Measurements from ENCODE around the gene OTX1. TPM values are rescaled to one million over a fixed set of nuclear protein-coding genes. Genes with fewer than 3 reads are reported as not detected.

OTX1 gene
- total RNA-seq, 2 experiments from 2014 or later = 1.0 to 2.9 TPM

- no peak overlapping the region for H2AFZ ChIP-seq (ENCODE audit: low read length)
- BruUV-seq (replicated peaks) = no TSS peak
- no peak for TF ChIP-seq EZH2phosphoT487 (IDR thresholded peaks at IDR 0.05; ENCODE audit: borderline replicate concordance, low read depth, low read length)
- TF ChIP-seq CTCF (conservative IDR thresholded peaks at IDR 0.05; ENCODE audit: low read length) = no peak
- no peaks in the 10 kb centered on the region for H3K9me3 ChIP-seq (ENCODE audit: low read length)
- no peaks in the 10 kb centered on the region for H3K9me2 ChIP-seq (ENCODE audit: insufficient read depth, low read length)
- H3K36me3 ChIP-seq (ENCODE audit: insufficient read depth, low read length) = no peaks in the 10 kb centered on the region
- H3K4me2 ChIP-seq (ENCODE audit: low read length) = no peak overlapping the region
- DNase-seq (ENCODE audit: low spot score) = no peak
- POLR2A ChIA-PET = no interaction called here
- H3K4me1 ChIP-seq (ENCODE audit: insufficient read depth, low read length, poor library complexity, severe bottlenecking) = no peaks in the 10 kb centered on the region
- H4K20me1 ChIP-seq (ENCODE audit: insufficient read depth, low read length) = no peaks in the 10 kb centered on the region
- intact Hi-C loops (cut with micrococcal nuclease; ENCODE audit: unreplicated experiment) = no loop called here
- H3K4me3 ChIP-seq (ENCODE audit: low read depth, low read length, poor library complexity, severe bottlenecking) = no peak overlapping the region
- CTCF ChIA-PET (ENCODE audit: unreplicated experiment) = no interaction called here
- no peak overlapping the region for H3K27ac ChIP-seq (ENCODE audit: low read depth, low read length, poor library complexity, severe bottlenecking)
- H3K79me2 ChIP-seq (ENCODE audit: insufficient read depth, low read depth, low read length) = no peaks in the 10 kb centered on the region
Measured at GRCh38 chr2:63104482-63104881, 53.9 kb downstream of the OTX1 start.
